ENCODE results near the gene TRMT10A.

DNA sequence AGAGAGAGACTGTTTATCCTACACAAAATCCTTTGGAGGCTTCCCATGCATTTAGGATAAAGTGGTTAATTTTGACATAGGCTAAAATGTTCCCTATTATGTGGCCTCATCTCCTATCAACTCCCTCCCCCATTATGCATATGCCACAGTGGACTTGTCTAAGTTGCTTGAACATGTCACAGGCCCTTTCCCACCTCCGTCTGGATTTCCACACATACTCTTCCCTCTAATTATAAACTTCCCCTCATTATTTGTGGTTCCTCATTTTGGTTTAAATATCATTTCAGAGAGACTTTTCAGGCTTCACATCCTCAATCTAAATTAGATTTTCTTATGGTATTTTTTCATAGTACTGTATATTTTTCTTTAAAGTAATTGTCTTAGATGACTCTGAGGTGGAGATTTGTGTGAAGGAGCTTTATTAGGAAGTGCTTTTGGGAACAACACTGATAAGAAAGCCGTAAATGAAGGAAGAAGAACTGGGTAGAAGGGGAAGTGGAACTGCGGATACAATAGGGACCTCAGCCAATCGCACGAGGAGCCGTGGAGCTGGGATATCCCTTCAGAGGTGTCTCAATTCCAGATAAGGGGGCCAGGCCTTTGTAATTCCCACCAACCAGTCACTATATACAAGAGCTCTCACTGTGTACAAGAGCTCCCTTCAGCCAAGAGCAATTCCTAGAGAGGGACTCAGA, 45.1 kb downstream of the TRMT10A start:
- TF ChIP-seq, protein P1, sequence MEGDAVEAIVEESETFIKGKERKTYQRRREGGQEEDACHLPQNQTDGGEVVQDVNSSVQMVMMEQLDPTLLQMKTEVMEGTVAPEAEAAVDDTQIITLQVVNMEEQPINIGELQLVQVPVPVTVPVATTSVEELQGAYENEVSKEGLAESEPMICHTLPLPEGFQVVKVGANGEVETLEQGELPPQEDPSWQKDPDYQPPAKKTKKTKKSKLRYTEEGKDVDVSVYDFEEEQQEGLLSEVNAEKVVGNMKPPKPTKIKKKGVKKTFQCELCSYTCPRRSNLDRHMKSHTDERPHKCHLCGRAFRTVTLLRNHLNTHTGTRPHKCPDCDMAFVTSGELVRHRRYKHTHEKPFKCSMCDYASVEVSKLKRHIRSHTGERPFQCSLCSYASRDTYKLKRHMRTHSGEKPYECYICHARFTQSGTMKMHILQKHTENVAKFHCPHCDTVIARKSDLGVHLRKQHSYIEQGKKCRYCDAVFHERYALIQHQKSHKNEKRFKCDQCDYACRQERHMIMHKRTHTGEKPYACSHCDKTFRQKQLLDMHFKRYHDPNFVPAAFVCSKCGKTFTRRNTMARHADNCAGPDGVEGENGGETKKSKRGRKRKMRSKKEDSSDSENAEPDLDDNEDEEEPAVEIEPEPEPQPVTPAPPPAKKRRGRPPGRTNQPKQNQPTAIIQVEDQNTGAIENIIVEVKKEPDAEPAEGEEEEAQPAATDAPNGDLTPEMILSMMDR (IDR thresholded peaks at IDR 0.05), result no peak
- no peak for TF ChIP-seq EZH2 (IDR thresholded peaks at IDR 0.05)
